HCT116 (cell line): ENCODE measurements around the gene GATAD2A. TPM values are rescaled to one million over a fixed set of nuclear protein-coding genes. Genes with fewer than 3 reads are reported as not detected.

ENCODE experiments used
- ATAC-seq: fragments of 200-7000 bp; cut with Tn5 transposase; 2 replicates; pipeline ENCODE4 v1.9.1; 2020; ENCODE audit warnings: mild to moderate bottlenecking, moderate library complexity
- BruUV-seq: library from RNA; stranded (reverse); fragments of 400-500 nt; replicated peaks from 2 replicates; lab custom pipeline; 2021; lab: Mats Ljungman, UMichigan
- CTCF ChIA-PET: fragments of 300-600 bp; sonication (Branson Sonifier 250); formaldehyde crosslinking; loops from one replicate; lab custom pipeline; 2021; ENCODE audit warnings: antibody characterized with exemption; lab: Charles Lee
- POLR2A ChIA-PET: fragments of 300-600, 350-600 bp; sonication (Branson Sonifier 250); formaldehyde crosslinking; loops from one replicate; lab custom pipeline; 2021; ENCODE audit warnings: antibody characterized with exemption; lab: Charles Lee
- RAD21 ChIA-PET, 2 experiments: fragments of 300-600 bp; sonication (Branson Sonifier 250); formaldehyde crosslinking; loops; one replicate each; lab custom pipeline; 2023; ENCODE audit warnings: low total read pairs in 2 of 2; ENCODE audit not compliant: uncharacterized antibody in 2 of 2, unreplicated experiment in 2 of 2, low non-redundant PET in 1 of 2; lab: Charles Lee
- DNase-seq: peaks from one replicate; pipeline ENCODE4 v3.0.0-alpha.2; 2010; ENCODE audit warnings: low read depth, low spot score
- H2AFZ ChIP-seq: fragments of 200-600 bp; shearing (Covaris generic), sonication (generic); 2 replicates; pipeline ENCODE4 v1.6.1; 2017; ENCODE audit warnings: low read depth, mixed run types, mixed read lengths, antibody characterized with exemption, low read length; ENCODE audit not compliant: poor library complexity, severe bottlenecking
- H3K27ac ChIP-seq: 2 replicates; pipeline ENCODE4 v1.5.1; 2012; ENCODE audit warnings: low read depth, low read length
- H3K27me3 ChIP-seq: fragments of 200-600 bp; sonication (generic); 2 replicates; pipeline ENCODE4 v1.6.1; 2016; ENCODE audit warnings: mixed run types, low read length, mixed read lengths; ENCODE audit not compliant: insufficient read depth
- H3K36me3 ChIP-seq, 2 experiments: fragments of 200-500 bp in 1 of 2; fragments of 200-600 bp in 1 of 2; sonication (Bioruptor generic) in 1 of 2; sonication (generic) in 1 of 2; 2 replicates each; pipeline versions ENCODE4 v1.5.1 to v1.6.1; 2014 to 2016; ENCODE audit warnings: low read length in 2 of 2, inconsistent platforms in 1 of 2, mixed read lengths in 1 of 2, mixed run types in 1 of 2; ENCODE audit not compliant: insufficient read depth in 2 of 2, control insufficient read depth in 1 of 2
- H3K4me1 ChIP-seq, 2 experiments: fragments of 200-600 bp in 1 of 2; sonication (generic) in 1 of 2; 2 replicates each; pipeline versions ENCODE4 v1.5.1 to v1.6.1; 2012 to 2017; ENCODE audit warnings: low read length in 2 of 2, inconsistent platforms in 1 of 2, mild to moderate bottlenecking in 1 of 2, mixed read lengths in 1 of 2, mixed run types in 1 of 2, moderate library complexity in 1 of 2; ENCODE audit not compliant: insufficient read depth in 2 of 2, control insufficient read depth in 1 of 2
- H3K4me2 ChIP-seq: fragments of 200-600 bp; sonication (generic); 2 replicates; pipeline ENCODE4 v1.6.1; 2017; ENCODE audit warnings: mixed run types, low read length, mixed read lengths
- H3K4me3 ChIP-seq, 2 experiments: fragments of 200-600 bp in 1 of 2; sonication (generic) in 1 of 2; replicated peaks in 1 of 2; 2 replicates each; pipeline ENCODE4 v1.5.1; 2011 to 2016; ENCODE audit warnings: low read length in 2 of 2, control low read depth in 1 of 2, low read depth in 1 of 2, mild to moderate bottlenecking in 1 of 2, mixed read lengths in 1 of 2, mixed run types in 1 of 2
- H3K79me2 ChIP-seq: fragments of 200-600 bp; sonication (generic); 2 replicates; pipeline ENCODE4 v1.6.1; 2017; ENCODE audit warnings: mild to moderate bottlenecking, mixed run types, low read length, moderate library complexity, mixed read lengths; ENCODE audit not compliant: insufficient read depth
- H3K9ac ChIP-seq: fragments of 200-600 bp; sonication (generic); 2 replicates; pipeline ENCODE4 v1.6.1; 2016; ENCODE audit warnings: low read length, mixed read lengths
- H3K9me2 ChIP-seq: fragments of 200-600 bp; sonication (generic), shearing (Covaris generic); 2 replicates; pipeline ENCODE4 v1.6.1; 2017; ENCODE audit warnings: mixed run types, mild to moderate bottlenecking, moderate library complexity; ENCODE audit not compliant: insufficient read depth
- H3K9me3 ChIP-seq, 2 experiments: fragments of 200-500 bp in 1 of 2; fragments of 200-600 bp in 1 of 2; sonication (Bioruptor generic) in 1 of 2; sonication (generic) in 1 of 2; 2 replicates each; pipeline ENCODE4 v1.6.1; 2014 to 2017; ENCODE audit warnings: low read length in 2 of 2, mixed read lengths in 2 of 2, inconsistent platforms in 1 of 2, low read depth in 1 of 2, mild to moderate bottlenecking in 1 of 2, mixed run types in 1 of 2, moderate library complexity in 1 of 2; ENCODE audit not compliant: control insufficient read depth in 1 of 2, insufficient read depth in 1 of 2
- H4K20me1 ChIP-seq: fragments of 200-600 bp; sonication (generic), shearing (Covaris generic); 2 replicates; pipeline ENCODE4 v1.6.1; 2017; ENCODE audit warnings: mixed run types, mild to moderate bottlenecking, moderate library complexity; ENCODE audit not compliant: insufficient read depth
- ATF3 ChIP-seq: IDR thresholded peaks from 2 replicates; pipeline ENCODE4 v1.6.1; 2012
- CBX3 ChIP-seq: IDR thresholded peaks from 2 replicates; pipeline ENCODE4 v1.6.1; 2012; ENCODE audit warnings: low read depth
- EGR1 ChIP-seq: IDR thresholded peaks from 2 replicates; pipeline ENCODE4 v1.6.1; 2012; ENCODE audit warnings: low read depth
- FOSL1 ChIP-seq: IDR thresholded peaks from 2 replicates; pipeline ENCODE4 v1.6.1; 2012; ENCODE audit warnings: low read depth
- RAD21 ChIP-seq: IDR thresholded peaks from 2 replicates; pipeline ENCODE4 v1.6.1; 2012; ENCODE audit warnings: low read depth, mild to moderate bottlenecking
- TCF7L2 ChIP-seq: IDR thresholded peaks from 2 replicates; pipeline ENCODE4 v1.7.0; 2011; ENCODE audit warnings: borderline replicate concordance, inconsistent platforms; ENCODE audit not compliant: insufficient read depth, insufficient read length; ENCODE audit errors: extremely low read depth
- YY1 ChIP-seq: IDR thresholded peaks from 2 replicates; pipeline ENCODE4 v1.6.1; 2011; ENCODE audit warnings: low read length, low read depth, moderate library complexity, mild to moderate bottlenecking; ENCODE audit not compliant: insufficient replicate concordance; ENCODE audit errors: extremely low read depth
- ZFX ChIP-seq: fragments of 450-650 bp; IDR thresholded peaks from 2 replicates; pipeline ENCODE4 v1.6.1; 2017
- ZNF274 ChIP-seq: fragments of 200-500 bp; sonication (Bioruptor generic); IDR thresholded peaks from 2 replicates; pipeline ENCODE4 v1.6.1; 2014; ENCODE audit warnings: mild to moderate bottlenecking, low read depth, low read length, inconsistent platforms
- intact Hi-C: fragments of 100-400 bp; cut with micrococcal nuclease; formaldehyde crosslinking; loops from 2 replicates; pipeline ENCODE4 v1.10.0; 2022
- total RNA-seq: library from RNA; stranded (reverse); gene quantifications from one replicate; pipeline ENCODE4 v1.2.1, GENCODE V29; 2021; ENCODE audit not compliant: unreplicated experiment

Gene GATAD2A
- total RNA-seq, 1 experiment from 2014 or later: 130 TPM

- ChIA-PET CTCF (no interaction called here), POLR2A (no interaction called here), RAD21 (no interaction called here)
- TSS peak; percentile 2 for BruUV-seq
- Histone ChIP-seq H3K4me3 (no peak overlapping the region), H3K9me3 (no peaks in the 10 kb centered on the region), H3K27me3 (no peaks in the 10 kb centered on the region), H3K9me2 (no peaks in the 10 kb centered on the region), H3K9ac (no peak overlapping the region), H3K36me3 (no peaks in the 10 kb centered on the region), H3K79me2 (peaks cover 83% of the 10 kb centered on the region), H2AFZ (no peak overlapping the region), H3K27ac (no peak overlapping the region), H4K20me1 (peaks cover 5% of the 10 kb centered on the region; the same call in 1 of the 2 replicates), H3K4me1 (peaks cover 22 to 35% of the 10 kb centered on the region in 2 experiments), H3K4me2 (no peak overlapping the region)
- intact Hi-C loops: no loop called here
- ATAC-seq (no peak), DNase-seq (no peak)
- no peak for TF ChIP-seq ATF3
- TF ChIP-seq TCF7L2: no peak
- no peak for TF ChIP-seq RAD21
- TF ChIP-seq ZFX: no peak
- TF ChIP-seq EGR1: no peak
- no peak for TF ChIP-seq ZNF274
- no peak for TF ChIP-seq FOSL1
- TF ChIP-seq CBX3: no peak
- no peak for TF ChIP-seq YY1
Measured at GRCh38 chr19:19399733-19400433, 5.6 kb upstream of the GATAD2A start.
